Esophagus muscularis mucosa (tissue), 4 donors: ENCODE data around the gene TPPP. TPM values are rescaled to one million over a fixed set of nuclear protein-coding genes. Genes with fewer than 3 reads are reported as not detected.

Experiments used
- DNase-seq: peaks from one replicate; pipeline ENCODE4 v3.0.0-alpha.2; 2017; ENCODE audit errors: extremely low spot score
- H3K27ac ChIP-seq, 4 donors: fragments of 200-600 bp; sonication (generic); replicated peaks in 1 of 4; 1 replicate in 3 of 4; 2 replicates in 1 of 4; pipeline ENCODE4 v1.5.1; 2016 to 2019; ENCODE audit warnings: mild to moderate bottlenecking in 1 of 4
- H3K27me3 ChIP-seq, 4 donors: fragments of 200-600 bp; sonication (generic); one replicate each; pipeline versions ENCODE4 v1.5.1 to v1.6.0; 2016 to 2019
- H3K36me3 ChIP-seq, 4 donors: fragments of 200-600 bp; sonication (generic); one replicate each; pipeline ENCODE4 v1.5.1; 2016 to 2019
- H3K4me1 ChIP-seq, 4 donors: fragments of 200-600 bp; sonication (generic); one replicate each; pipeline ENCODE4 v1.5.1; 2016 to 2019
- H3K4me3 ChIP-seq, 4 donors: fragments of 200-600 bp; sonication (generic); 1 replicate in 2 of 4; 2 replicates in 2 of 4; pipeline ENCODE4 v1.5.1; 2016 to 2019; ENCODE audit warnings: mild to moderate bottlenecking in 4 of 4, moderate library complexity in 1 of 4
- H3K9me3 ChIP-seq, 4 donors: fragments of 200-600 bp; sonication (generic); 1 replicate in 3 of 4; 2 replicates in 1 of 4; pipeline ENCODE4 v1.5.1; 2016 to 2019
- CTCF ChIP-seq, 3 experiments: fragments of 200-600 bp in 2 of 3; fragments of 450-650 bp in 1 of 3; sonication (generic) in 2 of 3; IDR thresholded peaks; one replicate each; pipeline ENCODE4 v1.5.1; 2017 to 2019; ENCODE audit warnings: antibody characterized with exemption in 3 of 3, mild to moderate bottlenecking in 2 of 3, moderate library complexity in 1 of 3
- EP300 ChIP-seq: sonication (generic); formaldehyde crosslinking; IDR thresholded peaks from one replicate; pipeline ENCODE4 v1.6.1; 2017; ENCODE audit warnings: antibody characterized with exemption
- POLR2A ChIP-seq: fragments of 450-650 bp; IDR thresholded peaks from one replicate; pipeline ENCODE4 v1.6.1; 2017; ENCODE audit warnings: antibody characterized with exemption, moderate library complexity, mild to moderate bottlenecking, low read depth
- POLR2AphosphoS5 ChIP-seq, 2 donors: sonication (generic); formaldehyde crosslinking; IDR thresholded peaks; one replicate each; pipeline ENCODE4 v1.6.1; 2017; ENCODE audit warnings: antibody characterized with exemption in 2 of 2
- WGBS: methylation state at CpG from one replicate; pipeline ENCODE4 v1.1.5; 2018; 5-methylcytosine and 5-hydroxymethylcytosine counted together
- intact Hi-C: fragments of 100-400 bp; cut with DNase I; formaldehyde crosslinking; loops from one replicate; pipeline ENCODE4 v1.15.1; 2023
- total RNA-seq, 4 donors: library from RNA; depleted of rRNA; stranded (reverse); fragments of >200 nt; gene quantifications; one replicate each; pipeline versions ENCODE4 v1.1.0 to v1.2.1, GENCODE V29; 2016

TPPP gene
- total RNA-seq, 4 donors from 2014 or later, result 19.5 to 45.7 (median 34.5) TPM

DNA sequence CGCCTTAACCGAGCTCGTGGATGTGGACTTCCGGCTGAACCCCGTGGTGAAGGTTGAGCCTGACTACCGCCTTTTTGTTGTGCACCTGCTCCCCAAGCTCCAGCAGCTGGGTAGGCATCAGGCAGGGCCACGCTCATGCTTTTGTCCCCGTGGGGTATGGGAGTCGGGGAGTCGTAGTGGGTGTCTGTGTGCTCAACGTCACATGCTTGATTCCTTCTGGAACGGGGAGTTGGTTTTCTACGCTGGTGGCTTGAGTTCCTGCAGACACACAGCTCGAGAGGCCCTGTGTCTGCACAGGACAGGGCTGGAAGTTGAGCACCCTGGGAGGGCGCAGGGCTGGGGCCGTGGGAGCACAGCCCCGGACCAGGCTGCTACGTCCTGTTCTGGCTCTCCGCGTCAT, 73.0 kb downstream of the TPPP start:
- intact Hi-C loops, result no loop called here
- H3K9me3 ChIP-seq, result no peaks in the 10 kb centered on the region
- H3K4me1 ChIP-seq, result no peaks in the 10 kb centered on the region
- H3K27ac ChIP-seq, result no peak overlapping the region
- peaks cover 14 to 53% (median 39%) of the 10 kb centered on the region in 4 donors for H3K36me3 ChIP-seq
- no peak for DNase-seq
- no peaks in the 10 kb centered on the region for H3K27me3 ChIP-seq
- 97% methylated on average over 6 of the region's 20 CpGs for WGBS
- H3K4me3 ChIP-seq, result no peak overlapping the region
- no peak for TF ChIP-seq POLR2AphosphoS5 (IDR thresholded peaks at IDR 0.05)
- TF ChIP-seq CTCF (IDR thresholded peaks at IDR 0.05), result no peak
- no peak for TF ChIP-seq EP300
- no peak for TF ChIP-seq POLR2A

GRCh38 chr5:619444-619843, 73.7 kb downstream of the TPPP start:
- TF ChIP-seq CTCF (IDR thresholded peaks at IDR 0.05), result no peak
- no peak for TF ChIP-seq POLR2AphosphoS5 (IDR thresholded peaks at IDR 0.05)
- no peak for TF ChIP-seq POLR2A
- TF ChIP-seq EP300, result no peak
- no peaks in the 10 kb centered on the region for H3K9me3 ChIP-seq
- no peak overlapping the region for H3K27ac ChIP-seq
- H3K4me1 ChIP-seq, result no peaks in the 10 kb centered on the region
- no peaks in the 10 kb centered on the region for H3K27me3 ChIP-seq
- no peak overlapping the region for H3K4me3 ChIP-seq
- no peak for DNase-seq
- H3K36me3 ChIP-seq, result peaks cover 14 to 46% (median 36%) of the 10 kb centered on the region in 4 donors
- intact Hi-C loops, result no loop called here
- WGBS, result 98% methylated on average over 15 of the region's 16 CpGs

DNA sequence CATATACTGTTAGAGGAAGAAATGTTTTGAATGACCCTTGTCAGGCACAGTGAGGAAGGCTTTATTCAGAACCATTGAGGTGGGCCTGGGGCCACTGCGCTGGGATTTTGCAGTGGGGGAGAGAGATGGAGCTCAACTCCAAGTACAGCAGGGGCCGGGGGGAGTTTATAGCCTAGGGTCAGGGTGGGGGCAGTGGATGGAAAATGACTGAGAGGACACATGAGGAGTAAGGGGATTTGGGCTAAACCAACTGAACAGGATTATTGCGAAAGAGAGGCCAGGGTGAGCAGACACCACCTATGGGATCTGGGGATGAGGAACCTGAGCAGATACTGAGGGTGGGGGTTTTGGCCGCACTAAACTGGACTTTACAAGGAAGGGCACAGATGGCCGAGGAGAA, 74.7 kb downstream of the TPPP start:
- Histone ChIP-seq H3K4me3 (no peak overlapping the region), H3K27ac (no peak overlapping the region), H3K9me3 (no peaks in the 10 kb centered on the region), H3K4me1 (peaks cover 0 to 2% (median 0%) of the 10 kb centered on the region in 4 donors), H3K36me3 (peaks cover 14 to 41% (median 32%) of the 10 kb centered on the region in 4 donors), H3K27me3 (no peaks in the 10 kb centered on the region)
- WGBS, result 88% methylated on average over 5 of the region's 5 CpGs
- intact Hi-C loops, result no loop called here
- DNase-seq, result no peak
- TF ChIP-seq POLR2A (no peak), POLR2AphosphoS5 (IDR thresholded peaks at IDR 0.05) (no peak), CTCF (IDR thresholded peaks at IDR 0.05) (no peak), EP300 (no peak)

DNA sequence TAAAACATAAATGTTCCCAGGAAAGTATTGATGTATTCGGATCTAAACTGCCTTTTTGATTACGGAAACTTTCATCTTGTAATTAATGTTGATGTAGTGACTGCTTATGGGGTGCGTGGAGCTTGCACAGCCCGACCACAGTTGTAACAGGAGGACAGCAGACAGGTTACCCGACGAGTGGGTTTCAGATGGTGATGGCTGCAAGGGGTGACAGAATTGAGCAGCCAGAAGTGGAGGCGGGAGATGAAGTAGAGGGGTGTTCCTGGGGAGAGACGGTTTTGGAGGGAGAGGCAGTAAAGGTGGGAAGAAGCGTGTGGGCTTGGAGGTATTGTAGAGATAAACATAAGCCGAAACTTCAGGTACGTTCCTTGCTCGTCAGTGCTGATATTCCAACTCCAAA, 75.3 kb downstream of the TPPP start:
- no peak for TF ChIP-seq POLR2A
- TF ChIP-seq CTCF (IDR thresholded peaks at IDR 0.05), result no peak
- TF ChIP-seq POLR2AphosphoS5 (IDR thresholded peaks at IDR 0.05), result no peak
- no peak for TF ChIP-seq EP300
- WGBS, result 93% methylated on average over 12 of the region's 12 CpGs
- no peak overlapping the region for H3K4me3 ChIP-seq
- H3K36me3 ChIP-seq, result peaks cover 14 to 38% (median 31%) of the 10 kb centered on the region in 4 donors
- peaks cover 2 to 7% (median 4%) of the 10 kb centered on the region in 4 donors for H3K4me1 ChIP-seq
- no peak for DNase-seq
- intact Hi-C loops, result no loop called here
- H3K27me3 ChIP-seq, result no peaks in the 10 kb centered on the region
- no peaks in the 10 kb centered on the region for H3K9me3 ChIP-seq
- no peak overlapping the region for H3K27ac ChIP-seq

DNA sequence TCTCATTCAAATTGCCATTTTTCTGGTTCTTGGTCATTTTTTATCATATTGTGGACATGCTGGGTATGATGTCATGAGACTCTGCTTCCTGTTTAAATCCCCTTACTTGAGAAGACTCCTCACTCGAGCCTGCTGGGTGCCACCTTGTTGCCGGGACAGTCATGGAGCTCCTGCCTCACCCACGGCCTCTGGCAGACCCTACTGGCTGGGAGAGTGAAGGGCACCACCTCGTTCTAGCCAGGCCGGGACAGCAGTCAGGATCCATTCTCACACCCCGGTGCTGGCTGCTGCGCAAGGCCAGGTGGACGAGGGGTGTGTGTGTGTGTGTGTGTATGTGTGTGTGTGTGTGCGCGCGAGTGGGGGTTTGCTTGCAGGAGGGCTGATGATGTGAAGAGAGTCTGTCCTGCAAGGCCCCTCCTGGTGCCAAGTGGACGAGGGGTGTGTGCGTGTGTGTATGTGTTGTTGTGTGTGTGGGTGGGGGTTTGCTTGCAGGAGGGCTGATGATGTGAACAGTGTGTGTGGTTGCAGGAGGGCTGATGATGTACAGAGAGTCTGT, 76.6 kb downstream of the TPPP start:
- Histone ChIP-seq H3K27ac (no peak overlapping the region), H3K4me1 (peaks cover 7 to 17% (median 12%) of the 10 kb centered on the region in 4 donors), H3K36me3 (peaks cover 14 to 31% (median 27%) of the 10 kb centered on the region in 4 donors), H3K4me3 (no peak overlapping the region), H3K27me3 (no peaks in the 10 kb centered on the region), H3K9me3 (no peaks in the 10 kb centered on the region)
- TF ChIP-seq POLR2A (no peak), CTCF (IDR thresholded peaks at IDR 0.05) (no peak), EP300 (no peak), POLR2AphosphoS5 (IDR thresholded peaks at IDR 0.05) (no peak)
- WGBS, result 80% methylated on average over 13 of the region's 13 CpGs
- intact Hi-C loops, result no loop called here
- no peak for DNase-seq
